ENCODE measurements around the gene CITED2.

- TF ChIP-seq EZH2 (IDR thresholded peaks at IDR 0.05; ENCODE audit: low read depth, low read length, severe bottlenecking), result no peak
- TF ChIP-seq CTCF (IDR thresholded peaks at IDR 0.05; ENCODE audit: control extremely low read depth in 1 of 3, insufficient read depth in 1 of 3, low read depth in 1 of 3, low read length in 3 of 3), result no peak
Observed at GRCh38 chr6:139381216-139381865, 6.9 kb upstream of the CITED2 start.
